ENCODE measurements around the gene HINFP. TPM values are rescaled to one million over a fixed set of nuclear protein-coding genes. Genes with fewer than 3 reads are reported as not detected.
"Not testable (repeated sequence)": the region's sequence is repeated elsewhere in the genome, so short reads cannot be mapped to it uniquely, and the experiment has no call there.

HINFP gene
- total RNA-seq, 1 donor from 2014 or later: 22.1 TPM

- Histone ChIP-seq H3K36me3 (peaks cover 0 to 31% of the 10 kb centered on the region in 2 donors), H3K27me3 (no peaks in the 10 kb centered on the region), H3K4me3 (no peak overlapping the region), H3K9me3 (no peaks in the 10 kb centered on the region), H3K4me1 (no peaks in the 10 kb centered on the region), H3K27ac (no peak overlapping the region)
- intact Hi-C loops (cut with DNase I): no loop called here
- DNase-seq (ENCODE audit: extremely low spot score in 2 of 2): no peak
- no peak for TF ChIP-seq POLR2A (IDR thresholded peaks at IDR 0.05)
- TF ChIP-seq POLR2AphosphoS5 (IDR thresholded peaks at IDR 0.05; ENCODE audit: insufficient read depth in 1 of 2, low read depth in 1 of 2): no peak
- no peak for TF ChIP-seq CTCF (IDR thresholded peaks at IDR 0.05)
Observed at GRCh38 chr11:119179342-119179741, 58.0 kb downstream of the HINFP start.

GRCh38 chr11:119179983-119180382 lies 58.6 kb downstream of the HINFP start:
- TF ChIP-seq POLR2A (IDR thresholded peaks at IDR 0.05) (no peak), POLR2AphosphoS5 (IDR thresholded peaks at IDR 0.05; ENCODE audit: insufficient read depth in 1 of 2, low read depth in 1 of 2) (no peak), CTCF (IDR thresholded peaks at IDR 0.05) (no peak)
- Histone ChIP-seq H3K27ac (no peak overlapping the region), H3K27me3 (no peaks in the 10 kb centered on the region), H3K4me3 (no peak overlapping the region), H3K36me3 (peaks cover 0 to 25% of the 10 kb centered on the region in 2 donors), H3K4me1 (no peaks in the 10 kb centered on the region), H3K9me3 (no peaks in the 10 kb centered on the region)
- DNase-seq (ENCODE audit: extremely low spot score in 2 of 2): no peak
- intact Hi-C loops (cut with DNase I): no loop called here

GRCh38 chr11:119180729-119181676 lies 59.6 kb downstream of the HINFP start:
- DNase-seq (ENCODE audit: extremely low spot score in 2 of 2): no peak
- no peak for TF ChIP-seq CTCF (IDR thresholded peaks at IDR 0.05)
- no peak for TF ChIP-seq POLR2A (IDR thresholded peaks at IDR 0.05)
- TF ChIP-seq POLR2AphosphoS5 (IDR thresholded peaks at IDR 0.05; ENCODE audit: insufficient read depth in 1 of 2, low read depth in 1 of 2): no peak
- Histone ChIP-seq H3K36me3 (peaks cover 0 to 17% of the 10 kb centered on the region in 2 donors), H3K9me3 (no peaks in the 10 kb centered on the region), H3K4me1 (no peaks in the 10 kb centered on the region), H3K27ac (no peak overlapping the region), H3K27me3 (no peaks in the 10 kb centered on the region), H3K4me3 (no peak overlapping the region)
- intact Hi-C loops (cut with DNase I): no loop called here

GRCh38 chr11:119181677-119182412 lies 60.5 kb downstream of the HINFP start:
- TF ChIP-seq POLR2AphosphoS5 (IDR thresholded peaks at IDR 0.05; ENCODE audit: insufficient read depth in 1 of 2, low read depth in 1 of 2) (no peak), CTCF (IDR thresholded peaks at IDR 0.05) (no peak), POLR2A (IDR thresholded peaks at IDR 0.05) (no peak)
- Histone ChIP-seq H3K27me3 (no peaks in the 10 kb centered on the region), H3K9me3 (no peaks in the 10 kb centered on the region), H3K4me1 (no peaks in the 10 kb centered on the region), H3K36me3 (peaks cover 0 to 17% of the 10 kb centered on the region in 2 donors), H3K4me3 (no peak overlapping the region), H3K27ac (no peak overlapping the region)
- intact Hi-C loops (cut with DNase I): no loop called here
- DNase-seq (ENCODE audit: extremely low spot score in 2 of 2): no peak

- H3K36me3 ChIP-seq: peaks cover 0 to 14% of the 10 kb centered on the region in 2 donors
- H3K4me1 ChIP-seq; H3K4me3 ChIP-seq; intact Hi-C loops (cut with DNase I); H3K27ac ChIP-seq; H3K27me3 ChIP-seq; H3K9me3 ChIP-seq; DNase-seq (ENCODE audit: extremely low spot score in 2 of 2): not testable (repeated sequence)
Observed at GRCh38 chr11:119184399-119184798, 63.0 kb downstream of the HINFP start.

Other genes starting within 250 kb of the HINFP start
- gene CXCR5, start 237.7 kb upstream of the HINFP start, total RNA-seq: not detected
- 30.0 TPM for gene BCL9L, start 195.7 kb upstream of the HINFP start, total RNA-seq
- gene UPK2, start 165.3 kb upstream of the HINFP start, total RNA-seq: not detected
- not detected for gene FOXR1, start 149.8 kb upstream of the HINFP start, total RNA-seq
- gene CENATAC, start 123.4 kb upstream of the HINFP start, total RNA-seq: 49.8 TPM
- gene RPS25, start 103.2 kb upstream of the HINFP start, total RNA-seq: 1,843 TPM
- gene TRAPPC4, start 102.8 kb upstream of the HINFP start, total RNA-seq: 40.0 TPM
- gene SLC37A4, start 90.7 kb upstream of the HINFP start, total RNA-seq: 16.0 TPM
- 49.6 TPM for gene HYOU1, start 64.4 kb upstream of the HINFP start, total RNA-seq
- gene VPS11, start 53.8 kb upstream of the HINFP start, total RNA-seq: 56.0 TPM
- gene HMBS, start 36.7 kb upstream of the HINFP start, total RNA-seq: 13.5 TPM
- gene DPAGT1, start 19.7 kb upstream of the HINFP start, total RNA-seq: 18.2 TPM
- gene C2CD2L, start 14.2 kb upstream of the HINFP start, total RNA-seq: 7.1 TPM
- 3.2 TPM for gene ABCG4, start 27.5 kb downstream of the HINFP start, total RNA-seq
- 15.5 TPM for gene NLRX1, start 47.1 kb downstream of the HINFP start, total RNA-seq
- gene NHERF4, start 63.9 kb downstream of the HINFP start, total RNA-seq: 0.25 TPM
- gene CBL, start 84.8 kb downstream of the HINFP start, total RNA-seq: 15.5 TPM
- 295 TPM for gene MCAM, start 195.6 kb downstream of the HINFP start, total RNA-seq
- gene RNF26, start 212.9 kb downstream of the HINFP start, total RNA-seq: 19.6 TPM
- gene C1QTNF5, start 219.3 kb downstream of the HINFP start, total RNA-seq: 32.2 TPM
- not detected for gene MFRP, start 225.1 kb downstream of the HINFP start, total RNA-seq